ENCODE data around the gene NSG2.
"Not testable (repeated sequence)": the region's sequence is repeated elsewhere in the genome, so short reads cannot be mapped to it uniquely, and the experiment has no call there.

The NSG2 gene

DNA sequence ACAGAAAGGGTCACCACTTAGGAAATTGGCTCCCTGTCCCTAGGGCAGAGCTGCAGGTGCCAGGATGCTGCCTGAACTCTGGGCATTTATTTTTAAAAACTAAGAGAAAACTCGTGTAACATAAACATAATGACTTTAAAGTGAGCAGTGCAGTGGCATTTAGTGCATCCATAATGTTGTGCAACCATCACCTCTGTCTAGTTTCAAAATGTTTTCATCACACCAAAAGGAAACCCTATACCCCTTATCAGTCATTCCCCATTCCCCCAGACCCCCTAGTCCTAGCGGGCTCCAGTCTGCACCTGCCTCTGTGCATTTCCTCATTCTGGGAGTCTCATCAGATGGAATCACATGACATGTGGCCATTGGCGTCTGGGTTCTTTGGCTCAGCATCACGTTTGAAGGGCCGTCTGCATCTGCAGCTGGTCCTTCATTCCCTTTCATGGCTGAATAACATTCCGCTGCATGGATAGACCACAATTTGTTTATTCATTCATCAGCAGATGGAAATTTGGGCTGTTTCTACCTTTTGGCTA is 55.8 kb downstream of the NSG2 start:
- DNase-seq (ENCODE audit: low read depth in 2 of 2), result no peak

DNA sequence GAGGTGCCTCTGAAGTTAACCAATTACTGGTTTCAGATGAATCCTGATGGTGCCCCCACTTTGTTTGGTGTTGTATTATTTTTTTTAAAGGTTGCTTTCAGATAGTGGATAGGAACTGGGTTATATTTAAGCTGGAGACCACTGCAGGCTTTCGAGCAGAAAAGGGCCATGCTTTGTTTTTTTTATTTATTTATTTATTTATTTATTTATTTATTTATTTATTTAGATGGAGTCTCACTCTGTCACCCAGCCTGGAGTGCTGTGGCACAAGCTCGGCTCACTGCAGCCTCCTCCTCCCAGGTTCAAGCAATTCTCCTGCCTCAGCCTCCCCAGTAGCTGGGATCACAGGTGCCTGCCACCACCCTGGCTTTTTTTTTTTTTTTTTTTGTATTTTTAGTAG is 57.1 kb downstream of the NSG2 start:
- DNase-seq (ENCODE audit: low read depth in 2 of 2), result not testable (repeated sequence)

DNA sequence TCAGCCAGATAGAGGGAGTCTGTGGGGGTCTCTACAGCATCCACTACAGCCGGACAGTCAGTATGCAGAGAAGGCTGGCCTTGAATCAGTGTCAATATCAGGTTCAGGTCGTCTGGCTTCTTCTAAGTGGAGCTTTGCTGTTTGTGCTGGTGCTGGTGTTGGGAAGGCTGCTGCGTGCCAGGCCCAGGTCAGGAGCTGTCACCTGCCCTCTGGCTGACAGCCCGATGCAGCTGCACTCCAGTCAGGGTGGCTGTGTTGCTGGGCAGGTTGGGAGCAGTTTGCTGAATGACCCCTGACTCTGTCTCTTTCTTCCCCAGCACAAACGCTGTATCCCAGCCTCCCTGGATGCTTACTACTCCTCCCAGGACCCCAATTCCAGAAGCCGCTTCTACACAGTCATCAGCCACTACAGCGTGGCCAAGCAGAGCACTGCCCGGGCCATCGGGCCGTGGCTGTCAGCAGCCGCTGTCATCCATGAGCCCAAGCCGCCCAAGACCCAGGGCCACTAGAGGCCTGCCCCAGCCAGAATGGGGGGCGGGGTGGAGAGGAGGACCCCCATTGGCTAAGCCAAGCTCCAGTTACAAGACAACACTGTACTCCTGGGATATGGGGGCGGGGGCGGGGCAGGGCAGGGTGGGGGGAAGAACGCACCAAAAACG is 61.6 kb downstream of the NSG2 start:
- no peak for DNase-seq (ENCODE audit: low read depth in 2 of 2)

DNA sequence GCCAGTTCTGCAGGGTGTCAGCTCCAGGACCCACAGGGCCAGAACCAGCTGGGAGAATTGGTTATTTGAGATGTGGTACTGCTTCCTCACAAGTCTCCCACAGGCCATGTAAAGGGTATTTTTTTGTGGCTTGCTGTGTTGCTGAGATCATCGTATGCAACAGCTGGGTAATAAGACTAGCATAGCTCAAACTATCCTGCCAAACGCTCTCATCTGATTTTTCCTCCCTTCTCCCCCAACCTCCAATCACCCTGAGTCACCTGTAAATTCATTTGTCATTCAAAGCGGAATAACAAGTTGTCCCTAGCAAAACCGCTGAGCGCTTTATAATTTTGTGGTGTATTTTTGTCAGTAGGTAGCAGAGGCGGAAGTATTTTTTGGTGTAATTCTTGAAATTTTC is 63.2 kb downstream of the NSG2 start:
- DNase-seq (ENCODE audit: low read depth in 2 of 2), result no peak

GRCh38 chr5:174109698-174110260 is 64.3 kb downstream of the NSG2 start:
- no peak for DNase-seq (ENCODE audit: low read depth in 2 of 2)

DNA sequence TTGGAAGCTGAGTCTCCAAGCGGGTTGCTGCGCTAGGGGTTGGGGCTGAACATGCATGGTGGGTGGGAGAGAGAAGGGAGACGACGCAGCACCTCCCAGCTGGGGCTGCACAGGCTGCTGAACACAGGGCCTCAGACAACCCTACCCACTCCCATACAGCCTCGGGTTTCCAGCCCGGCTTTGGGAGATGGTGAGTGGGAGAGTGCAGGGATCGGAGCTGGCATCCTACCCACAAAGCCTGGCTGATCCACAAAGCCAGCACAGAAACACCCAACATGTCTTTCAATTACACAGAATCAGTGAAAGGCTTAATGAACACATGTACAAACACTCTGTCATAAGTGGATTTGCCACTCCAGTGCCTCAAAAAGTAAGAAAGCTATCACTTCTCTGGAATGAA is 64.8 kb downstream of the NSG2 start:
- DNase-seq (ENCODE audit: low read depth in 2 of 2), result no peak

- DNase-seq (ENCODE audit: low read depth in 2 of 2), result no peak
Measured at GRCh38 chr5:174111287-174111973, 65.9 kb downstream of the NSG2 start.

DNA sequence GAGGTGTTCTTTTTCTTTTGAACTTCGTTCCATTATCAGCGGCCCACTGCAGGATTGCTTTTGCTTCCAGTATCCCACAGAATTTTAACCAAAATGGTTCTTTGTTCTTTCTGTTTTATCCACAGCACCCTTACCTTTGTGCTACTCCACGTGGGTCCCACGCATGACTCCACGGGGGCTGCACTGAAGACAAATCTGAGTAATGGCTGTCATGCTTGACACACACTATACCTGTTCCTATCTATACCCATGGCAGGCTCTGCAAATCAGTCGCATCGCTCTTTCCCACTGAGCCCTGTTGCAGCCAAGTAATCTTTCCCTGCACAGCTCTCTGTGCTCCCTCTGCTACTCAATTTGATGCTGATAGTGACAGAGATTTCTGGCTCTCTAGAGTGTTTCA is 69.7 kb downstream of the NSG2 start:
- DNase-seq (ENCODE audit: low read depth in 2 of 2), result no peak

- DNase-seq (ENCODE audit: low read depth in 2 of 2), result no peak
Measured at GRCh38 chr5:174118823-174119467, 73.4 kb downstream of the NSG2 start.

GRCh38 chr5:174119468-174119881 is 74.0 kb downstream of the NSG2 start:
- no peak for DNase-seq (ENCODE audit: low read depth in 2 of 2)

DNA sequence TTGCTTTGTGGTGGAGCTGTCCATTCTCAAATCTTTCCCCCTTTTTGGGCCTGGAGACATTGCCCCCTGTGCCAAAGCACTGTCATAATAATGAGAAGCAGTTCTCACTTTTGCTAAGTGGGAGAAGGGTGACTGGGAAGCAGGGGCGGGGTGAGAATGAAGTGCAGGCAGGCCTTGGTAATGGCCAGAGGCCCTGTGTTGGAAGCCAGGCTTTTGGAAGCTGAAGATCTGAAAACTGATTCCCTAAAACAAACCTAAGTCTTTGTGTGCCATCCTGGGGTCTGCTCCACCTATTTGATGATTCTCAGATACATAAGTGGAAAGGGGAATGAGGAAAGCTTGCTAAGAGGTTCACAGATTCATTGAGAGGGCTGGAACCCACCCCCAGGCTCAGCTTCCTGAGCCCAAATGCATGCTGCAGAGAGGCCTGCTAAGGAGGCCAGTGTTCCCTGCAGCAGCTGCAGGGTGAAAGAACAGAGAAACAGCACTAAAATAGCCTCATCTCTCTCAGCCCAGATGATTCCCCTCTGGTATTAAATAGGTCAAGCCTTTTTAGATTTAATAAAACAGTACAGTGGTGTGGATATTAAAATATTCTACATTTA is 75.0 kb downstream of the NSG2 start:
- DNase-seq (ENCODE audit: low read depth in 2 of 2), result no peak

- DNase-seq (ENCODE audit: low read depth in 2 of 2), result no peak
Measured at GRCh38 chr5:174134545-174134944, 89.0 kb downstream of the NSG2 start.

DNA sequence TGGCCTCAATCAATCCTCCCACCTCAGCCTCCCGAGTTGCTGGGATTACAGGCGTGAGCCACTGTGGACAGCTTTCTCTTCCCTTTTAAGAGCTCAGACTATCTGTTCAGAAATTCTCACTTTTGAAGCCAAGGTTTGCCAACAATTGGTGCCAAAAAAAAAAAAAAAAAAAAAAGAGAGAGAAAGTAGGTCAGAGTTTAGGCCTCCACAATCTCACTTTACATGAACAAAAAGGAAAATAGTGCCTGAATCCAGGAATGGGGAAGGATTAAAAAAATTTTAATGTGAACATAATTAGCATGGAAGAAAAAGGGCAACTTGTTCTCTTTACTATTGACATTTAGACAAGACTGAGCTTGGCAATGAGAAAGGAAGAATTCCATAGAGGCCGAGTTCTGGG is 94.1 kb downstream of the NSG2 start:
- DNase-seq (ENCODE audit: low read depth in 2 of 2), result no peak

- no peak for DNase-seq (ENCODE audit: low read depth in 2 of 2)
Measured at GRCh38 chr5:174140452-174141020, 95.0 kb downstream of the NSG2 start.

- DNase-seq (ENCODE audit: low read depth in 2 of 2), result no peak
Measured at GRCh38 chr5:174141398-174141797, 95.9 kb downstream of the NSG2 start.

- DNase-seq (ENCODE audit: low read depth in 2 of 2), result no peak
Measured at GRCh38 chr5:174145091-174145490, 99.6 kb downstream of the NSG2 start.

DNA sequence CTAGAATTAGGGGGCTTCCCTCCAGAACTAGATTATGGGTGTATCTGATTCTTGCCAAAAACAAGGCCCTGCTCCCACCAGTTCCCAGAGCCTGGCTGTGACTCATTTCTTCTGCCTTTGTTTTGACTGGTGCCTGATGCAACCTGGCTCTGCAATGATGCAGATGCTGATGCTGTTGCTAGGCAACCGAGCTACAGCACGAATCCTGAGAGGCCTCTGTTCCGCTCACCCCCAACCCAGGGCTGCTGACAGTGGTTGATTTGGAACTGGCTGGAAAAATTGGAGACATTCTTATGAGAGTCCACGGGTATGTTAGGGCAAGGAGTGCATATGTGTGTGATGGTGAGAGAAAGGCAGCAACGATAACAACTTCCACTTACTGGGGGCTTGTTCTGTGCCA is 100.3 kb downstream of the NSG2 start:
- no peak for DNase-seq (ENCODE audit: low read depth in 2 of 2)

DNA sequence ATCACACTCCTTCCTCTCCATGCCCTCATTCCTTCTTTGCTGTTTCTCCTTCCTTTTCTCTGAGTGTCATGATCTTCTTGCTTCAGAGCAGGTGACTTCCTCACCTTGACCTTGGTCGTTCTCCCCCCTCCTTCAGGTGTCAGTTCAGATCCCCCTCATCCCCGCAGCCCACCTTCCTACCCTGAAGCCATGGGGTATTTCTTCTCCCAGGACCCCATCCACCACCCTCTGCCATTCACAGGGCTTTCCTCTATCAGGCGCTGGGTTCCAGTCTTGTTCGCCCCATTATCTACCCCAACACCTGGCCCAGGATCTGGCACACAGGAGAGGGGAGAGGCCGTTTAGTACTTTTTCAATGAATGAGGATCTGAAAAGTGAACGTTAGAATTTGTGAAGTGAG is 101.0 kb downstream of the NSG2 start:
- no peak for DNase-seq (ENCODE audit: low read depth in 2 of 2)

DNA sequence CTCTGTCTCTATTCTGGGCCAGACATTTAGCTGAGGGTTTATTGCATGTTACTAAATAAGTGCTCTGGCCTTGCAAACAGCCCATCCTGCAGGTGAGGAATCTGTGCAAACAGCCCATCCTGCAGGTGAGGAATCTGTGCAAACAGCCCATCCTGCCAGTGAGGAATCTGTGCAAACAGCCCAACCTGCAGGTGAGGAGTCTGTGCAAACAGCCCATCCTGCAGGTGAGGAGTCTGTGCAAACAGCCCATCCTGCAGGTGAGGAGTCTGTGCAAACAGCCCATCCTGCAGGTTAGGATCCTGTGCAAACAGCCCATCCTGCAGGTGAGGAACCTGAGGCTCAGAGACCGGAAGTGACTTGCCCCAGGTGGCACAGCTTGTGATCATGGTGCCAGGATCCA is 101.5 kb downstream of the NSG2 start:
- not testable (repeated sequence) for DNase-seq (ENCODE audit: low read depth in 2 of 2)

DNA sequence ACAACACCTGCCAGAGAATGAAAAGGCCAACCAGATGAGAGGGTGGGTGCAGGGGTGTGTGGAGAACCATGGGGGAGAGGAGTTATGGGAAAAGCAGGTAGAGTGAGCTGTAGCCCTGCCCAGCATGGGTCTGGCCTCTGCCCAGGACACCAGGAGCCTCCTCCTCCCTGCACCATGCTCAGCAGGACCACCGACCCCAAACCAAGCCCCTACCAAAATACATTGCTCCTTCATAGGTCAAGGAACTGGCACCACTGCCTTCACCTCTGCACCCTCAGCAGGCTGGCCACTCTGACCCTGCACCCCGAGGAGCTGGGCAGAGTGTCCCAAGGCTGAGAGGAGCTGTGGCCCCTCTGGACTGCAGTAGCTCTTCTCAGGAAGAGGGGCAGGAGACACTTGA is 102.0 kb downstream of the NSG2 start:
- no peak for DNase-seq (ENCODE audit: low read depth in 2 of 2)

DNA sequence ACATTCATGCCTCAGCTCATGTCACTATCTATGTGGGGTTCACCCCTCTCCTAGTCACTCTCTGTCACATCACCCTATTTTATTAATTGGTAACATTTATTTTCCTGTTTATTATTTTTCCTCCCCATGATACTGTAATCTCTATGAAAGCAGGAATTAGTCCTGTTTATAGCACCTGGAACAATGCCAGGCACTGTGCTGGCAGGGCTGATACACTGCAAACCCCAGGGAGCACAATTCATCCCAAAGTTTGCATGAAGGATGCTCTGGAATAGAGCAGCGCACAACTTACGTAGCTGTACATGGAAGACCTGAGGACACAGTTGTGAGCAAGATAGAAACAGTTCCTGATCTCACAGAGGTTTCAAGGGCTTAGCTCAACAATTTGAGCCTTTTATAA is 103.2 kb downstream of the NSG2 start:
- DNase-seq (ENCODE audit: low read depth in 2 of 2), result no peak

- no peak for DNase-seq (ENCODE audit: low read depth in 2 of 2)
Measured at GRCh38 chr5:174149426-174149825, 103.9 kb downstream of the NSG2 start.
